ENCODE results near the gene EBF3.
A peak's percentile ranks its signal among the peaks of the same experiment; 100 is the strongest.

Gene EBF3

DNA sequence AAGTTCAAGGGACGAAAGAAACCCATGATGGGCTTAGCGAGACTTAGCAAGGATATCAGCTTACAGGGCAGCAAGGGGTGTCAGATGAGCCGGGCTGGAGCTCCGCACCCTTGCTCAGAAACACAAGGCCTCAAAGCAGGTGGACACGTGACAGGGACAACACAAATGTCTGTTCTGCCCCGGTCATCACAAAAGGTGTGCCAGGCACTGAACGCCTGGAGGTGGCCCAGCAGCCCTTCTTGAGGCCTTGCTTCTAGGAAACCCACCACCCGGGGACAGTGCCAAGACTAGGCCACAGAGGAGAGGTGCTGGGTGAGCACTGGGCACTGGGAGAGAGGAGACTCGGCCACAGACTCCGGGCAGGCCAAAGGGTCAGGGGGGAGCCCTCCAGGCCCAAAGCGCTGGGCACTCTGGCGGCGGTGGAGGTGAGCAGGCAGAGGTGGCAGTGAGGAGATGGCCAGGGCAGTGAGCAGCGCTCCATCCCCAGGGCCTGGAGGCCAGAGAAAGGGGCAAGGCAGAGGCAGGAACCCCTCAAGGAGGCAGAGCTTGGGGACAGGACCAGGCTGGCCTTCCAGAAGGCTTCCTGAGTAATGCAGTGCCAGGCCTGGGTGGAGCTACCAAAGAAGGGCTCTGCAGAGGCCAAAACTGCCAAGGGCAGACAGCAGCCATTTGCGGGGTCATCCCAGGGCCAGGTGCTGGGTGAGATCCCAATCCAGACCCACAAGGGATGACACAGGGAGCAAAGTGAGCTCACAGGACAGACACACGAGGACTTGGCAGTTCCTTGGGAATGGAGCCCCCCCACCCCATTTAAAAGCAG lies 22.7 kb downstream of the EBF3 start:
- Mint-ChIP-seq H3K36me3 (ENCODE audit: low read depth) (no peaks in the 10 kb centered on the region), H3K4me1 (peaks cover 62% of the 10 kb centered on the region), H3K9me3 (peaks cover 3% of the 10 kb centered on the region), H3K27ac (peak overlapping the region in 1 of 3 experiments; percentile 28), H3K27me3 (ENCODE audit: low read depth) (peaks cover 11% of the 10 kb centered on the region), H3K4me3 (no peak overlapping the region)
- TF ChIP-seq, protein P1, sequence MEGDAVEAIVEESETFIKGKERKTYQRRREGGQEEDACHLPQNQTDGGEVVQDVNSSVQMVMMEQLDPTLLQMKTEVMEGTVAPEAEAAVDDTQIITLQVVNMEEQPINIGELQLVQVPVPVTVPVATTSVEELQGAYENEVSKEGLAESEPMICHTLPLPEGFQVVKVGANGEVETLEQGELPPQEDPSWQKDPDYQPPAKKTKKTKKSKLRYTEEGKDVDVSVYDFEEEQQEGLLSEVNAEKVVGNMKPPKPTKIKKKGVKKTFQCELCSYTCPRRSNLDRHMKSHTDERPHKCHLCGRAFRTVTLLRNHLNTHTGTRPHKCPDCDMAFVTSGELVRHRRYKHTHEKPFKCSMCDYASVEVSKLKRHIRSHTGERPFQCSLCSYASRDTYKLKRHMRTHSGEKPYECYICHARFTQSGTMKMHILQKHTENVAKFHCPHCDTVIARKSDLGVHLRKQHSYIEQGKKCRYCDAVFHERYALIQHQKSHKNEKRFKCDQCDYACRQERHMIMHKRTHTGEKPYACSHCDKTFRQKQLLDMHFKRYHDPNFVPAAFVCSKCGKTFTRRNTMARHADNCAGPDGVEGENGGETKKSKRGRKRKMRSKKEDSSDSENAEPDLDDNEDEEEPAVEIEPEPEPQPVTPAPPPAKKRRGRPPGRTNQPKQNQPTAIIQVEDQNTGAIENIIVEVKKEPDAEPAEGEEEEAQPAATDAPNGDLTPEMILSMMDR (IDR thresholded peaks at IDR 0.05; ENCODE audit: unreplicated experiment in 3 of 3), result no peak

DNA sequence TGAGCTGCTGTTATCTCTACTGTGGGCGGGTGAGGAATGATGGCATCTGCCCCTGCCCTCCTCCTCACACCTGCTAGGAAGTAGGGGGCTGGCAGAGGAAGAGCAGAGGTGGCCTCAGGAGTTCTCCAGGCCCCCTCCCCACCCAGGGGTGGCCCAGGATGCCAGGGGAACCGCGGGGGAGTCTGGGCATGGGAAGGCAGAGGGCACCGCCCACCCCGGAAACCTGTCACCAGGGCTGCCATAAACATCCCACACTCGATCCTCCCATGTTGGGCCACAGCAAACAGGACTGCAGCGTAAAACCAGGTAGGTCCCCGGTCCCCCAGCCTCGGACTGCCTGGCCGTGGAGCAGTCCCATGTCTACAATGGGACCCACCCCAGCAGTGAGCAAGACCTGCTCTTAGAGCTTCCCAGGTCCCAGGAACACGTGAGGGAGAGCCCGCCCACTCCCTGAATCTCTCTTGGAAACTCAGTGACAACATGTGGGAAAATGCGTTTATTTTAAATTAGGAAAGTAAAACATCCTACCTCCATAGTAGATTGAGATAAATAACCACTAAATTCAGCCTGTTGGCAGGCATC lies 23.4 kb downstream of the EBF3 start:
- Mint-ChIP-seq H3K9me3 (peaks cover 3% of the 10 kb centered on the region), H3K36me3 (ENCODE audit: low read depth) (no peaks in the 10 kb centered on the region), H3K27me3 (ENCODE audit: low read depth) (peaks cover 10% of the 10 kb centered on the region), H3K4me1 (peaks cover 55% of the 10 kb centered on the region), H3K27ac (peak overlapping the region in 1 of 3 experiments; percentile 28), H3K4me3 (no peak overlapping the region)
- TF ChIP-seq, protein P1 (IDR thresholded peaks at IDR 0.05; ENCODE audit: unreplicated experiment in 3 of 3), result no peak

DNA sequence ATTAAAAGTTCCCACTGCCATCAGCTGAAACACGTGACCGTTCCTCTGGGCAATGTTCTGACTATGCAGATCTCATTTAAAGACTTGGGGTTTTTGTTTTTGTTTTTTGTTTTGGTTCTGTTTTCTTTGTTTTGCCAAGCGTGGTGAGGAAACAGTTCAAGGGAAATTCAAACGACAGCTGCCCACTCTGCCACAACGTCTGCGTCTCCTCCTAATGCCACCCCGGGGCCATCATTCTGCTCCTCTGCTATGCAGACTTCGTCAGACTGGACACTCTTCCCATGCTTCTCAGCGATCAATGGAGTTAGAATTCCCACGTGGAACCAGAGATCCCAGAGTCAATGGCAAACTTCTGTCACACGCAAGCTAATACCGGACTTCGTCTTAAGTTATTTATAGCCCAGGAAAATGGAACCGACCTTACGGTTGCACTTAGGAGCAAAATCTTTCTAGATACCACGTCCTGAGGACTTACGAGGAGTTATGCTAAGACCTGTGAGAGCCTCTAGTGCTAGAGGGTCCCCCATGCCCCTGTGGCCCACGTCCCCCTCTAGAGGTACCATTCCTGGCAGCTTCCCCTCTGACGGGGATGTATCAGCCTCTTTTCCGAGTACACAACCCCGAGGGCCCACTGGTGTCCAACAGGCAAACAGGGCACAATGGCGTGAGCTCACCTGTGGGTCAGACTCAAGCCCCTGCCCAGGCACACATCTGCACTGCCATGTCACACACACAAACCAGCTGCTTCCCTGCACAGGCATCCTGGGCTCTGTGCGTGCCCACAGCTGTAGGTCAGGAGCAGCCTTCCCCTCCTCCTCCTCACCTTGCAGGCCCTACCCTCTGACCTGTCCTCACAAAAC lies 24.4 kb downstream of the EBF3 start:
- TF ChIP-seq, protein P1 (IDR thresholded peaks at IDR 0.05; ENCODE audit: unreplicated experiment in 3 of 3), result no peak
- H3K9me3 Mint-ChIP-seq, result no peaks in the 10 kb centered on the region
- H3K27ac Mint-ChIP-seq, result no peak overlapping the region
- peaks cover 49% of the 10 kb centered on the region for H3K4me1 Mint-ChIP-seq
- no peak overlapping the region for H3K4me3 Mint-ChIP-seq
- H3K27me3 Mint-ChIP-seq (ENCODE audit: low read depth), result peaks cover 16% of the 10 kb centered on the region
- H3K36me3 Mint-ChIP-seq (ENCODE audit: low read depth), result no peaks in the 10 kb centered on the region

DNA sequence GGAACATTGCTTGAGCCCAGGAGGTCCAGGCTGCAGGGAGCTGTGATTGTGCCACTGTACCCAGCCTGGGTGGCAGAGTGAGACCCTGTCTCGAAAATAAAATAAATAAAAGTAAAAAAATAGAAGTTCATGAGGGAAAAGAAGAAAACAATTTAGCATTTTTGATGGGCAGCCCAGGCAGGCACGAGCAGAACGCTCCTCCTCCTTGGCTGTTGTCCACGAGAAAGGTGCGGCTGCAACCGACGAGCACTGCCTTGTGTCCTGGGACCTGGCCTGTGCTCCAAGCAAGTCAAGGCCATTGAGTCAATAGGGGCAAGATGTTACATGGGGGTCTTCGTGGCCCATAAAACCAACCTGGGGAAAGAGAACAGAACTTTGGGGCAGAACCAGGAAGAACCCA lies 25.6 kb downstream of the EBF3 start:
- TF ChIP-seq, protein P1 (IDR thresholded peaks at IDR 0.05; ENCODE audit: unreplicated experiment in 3 of 3), result no peak
- H3K27ac Mint-ChIP-seq, result no peak overlapping the region
- peaks cover 38% of the 10 kb centered on the region for H3K4me1 Mint-ChIP-seq
- no peaks in the 10 kb centered on the region for H3K36me3 Mint-ChIP-seq (ENCODE audit: low read depth)
- H3K9me3 Mint-ChIP-seq, result no peaks in the 10 kb centered on the region
- peaks cover 22% of the 10 kb centered on the region for H3K27me3 Mint-ChIP-seq (ENCODE audit: low read depth)
- H3K4me3 Mint-ChIP-seq, result no peak overlapping the region

DNA sequence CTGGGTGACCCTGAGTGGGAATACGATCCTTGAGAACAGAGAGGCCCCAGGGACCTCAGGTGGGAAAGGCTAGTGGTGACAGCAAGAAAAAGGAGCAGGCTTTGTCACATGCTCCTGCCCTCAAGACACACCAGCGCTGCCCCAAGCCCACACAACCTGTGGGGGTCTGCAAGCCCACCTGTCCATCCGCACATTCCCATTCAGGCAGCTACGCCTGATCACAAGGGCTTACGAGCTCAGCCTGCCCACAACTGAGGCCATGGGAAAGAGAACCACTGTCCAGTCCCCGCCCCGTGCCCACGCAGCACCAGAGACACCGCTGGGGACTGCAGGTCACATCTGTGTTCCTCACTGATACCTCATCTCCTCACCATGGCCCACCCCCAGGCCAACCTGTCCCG lies 26.7 kb downstream of the EBF3 start:
- Mint-ChIP-seq H3K27me3 (ENCODE audit: low read depth) (peaks cover 18% of the 10 kb centered on the region), H3K4me3 (no peak overlapping the region), H3K9me3 (no peaks in the 10 kb centered on the region), H3K4me1 (peaks cover 27% of the 10 kb centered on the region), H3K36me3 (ENCODE audit: low read depth) (no peaks in the 10 kb centered on the region), H3K27ac (no peak overlapping the region)
- TF ChIP-seq, protein P1 (IDR thresholded peaks at IDR 0.05; ENCODE audit: unreplicated experiment in 3 of 3), result no peak

Measured in nephron (organoid).